ENCODE measurements around the gene DRAXIN. TPM values are rescaled to one million over a fixed set of nuclear protein-coding genes. Genes with fewer than 3 reads are reported as not detected.

DRAXIN gene
- polyA plus RNA-seq, 1 of the 3 experiments (the other 2 are of a cell fraction) = 0.97 TPM

GRCh38 chr1:11695861-11696260, 4.4 kb downstream of the DRAXIN start:
- WGBS (ENCODE audit: low lambda C conversion rate) = 90% methylated on average over 6 of the region's 6 CpGs
- no peak overlapping the region for H3K4me3 ChIP-seq (ENCODE audit: low read depth in 2 of 2, low read length in 1 of 2)
- no peaks in the 10 kb centered on the region for H3K79me2 ChIP-seq (ENCODE audit: insufficient read depth)
- no peak for DNase-seq
- CTCF ChIA-PET = interaction anchor here (0.6 to 2.7 kb wide), 4 partner anchors 13 to 278 kb away, joined by 3 to 16 read pairs (median 11); partner anchors contain the start of gene FBXO6
- H3K27me3 ChIP-seq (ENCODE audit: insufficient read depth) = peaks cover 5% of the 10 kb centered on the region
- no peak overlapping the region for H3K4me2 ChIP-seq
- TF ChIP-seq CHD2 (IDR thresholded peaks at IDR 0.05; ENCODE audit: low read length, partially characterized antibody) (no peak), RXRA (IDR thresholded peaks at IDR 0.05; ENCODE audit: borderline replicate concordance, low read depth) (no peak), MXI1 (IDR thresholded peaks at IDR 0.05; ENCODE audit: low read depth, low read length) (no peak), MAX (IDR thresholded peaks at IDR 0.05; ENCODE audit: low read depth) (no peak), IRF3 (IDR thresholded peaks at IDR 0.05; ENCODE audit: low read depth, low read length) (no peak), EZH2phosphoT487 (IDR thresholded peaks at IDR 0.05; ENCODE audit: borderline replicate concordance, low read depth) (no peak)
- H3K9me2 ChIP-seq = no peaks in the 10 kb centered on the region
- no peaks in the 10 kb centered on the region for H3K9me3 ChIP-seq
- H3F3A ChIP-seq (replicated peaks; ENCODE audit: insufficient read depth) = peaks cover 10% of the 10 kb centered on the region
- POLR2A ChIA-PET = interaction anchor here (0.6 kb wide), 1 partner anchor 15 kb away, joined by 3 read pairs; no protein-coding TSS in a partner anchor
- H3K27ac ChIP-seq (ENCODE audit: low read depth in 2 of 2, low read length in 1 of 2) = no peak overlapping the region
- no peak overlapping the region for H2AFZ ChIP-seq (ENCODE audit: low read depth)
- H3K4me1 ChIP-seq (ENCODE audit: control insufficient read depth in 1 of 2, insufficient read depth in 2 of 2, low read depth in 1 of 2, low read length in 1 of 2) = peaks cover under 1 to 8% of the 10 kb centered on the region in 2 experiments; a peak in 2 of 4 replicates
- 0 out of 2 replicates have a peak, but pooled peaks cover 5% of the 10 kb centered on the region for H4K20me1 ChIP-seq (ENCODE audit: insufficient read depth)
- H3K9ac ChIP-seq = no peak overlapping the region
- H3K36me3 ChIP-seq (replicated peaks in 1 of 2; ENCODE audit: control insufficient read depth in 1 of 2, insufficient read depth in 2 of 2, low read length in 1 of 2) = no peaks in the 10 kb centered on the region

- no peak for DNase-seq
- no peaks in the 10 kb centered on the region; the same call in 1 of the 2 replicates for H3K27me3 ChIP-seq (ENCODE audit: insufficient read depth)
- no peak overlapping the region for H2AFZ ChIP-seq (ENCODE audit: low read depth)
- WGBS (ENCODE audit: low lambda C conversion rate) = 67% methylated on average over 6 of the region's 8 CpGs
- no peak overlapping the region for H3K4me3 ChIP-seq (ENCODE audit: low read depth in 2 of 2, low read length in 1 of 2)
- H3K4me1 ChIP-seq (ENCODE audit: control insufficient read depth in 1 of 2, insufficient read depth in 2 of 2, low read depth in 1 of 2, low read length in 1 of 2) = peaks cover 8 to 9% of the 10 kb centered on the region in 2 experiments; a peak in 2 of 4 replicates
- no peak overlapping the region for H3K27ac ChIP-seq (ENCODE audit: low read depth in 2 of 2, low read length in 1 of 2)
- no peaks in the 10 kb centered on the region for H3K79me2 ChIP-seq (ENCODE audit: insufficient read depth)
- H3K9ac ChIP-seq = no peak overlapping the region
- no peaks in the 10 kb centered on the region for H3K36me3 ChIP-seq (replicated peaks in 1 of 2; ENCODE audit: control insufficient read depth in 1 of 2, insufficient read depth in 2 of 2, low read length in 1 of 2)
- H3F3A ChIP-seq (replicated peaks; ENCODE audit: insufficient read depth) = peaks cover 10% of the 10 kb centered on the region
- H4K20me1 ChIP-seq (ENCODE audit: insufficient read depth) = 0 out of 2 replicates have a peak, but pooled peaks cover 5% of the 10 kb centered on the region
- TF ChIP-seq RFX5 (IDR thresholded peaks at IDR 0.05; ENCODE audit: low read length) = no peak
- TF ChIP-seq, protein P1, sequence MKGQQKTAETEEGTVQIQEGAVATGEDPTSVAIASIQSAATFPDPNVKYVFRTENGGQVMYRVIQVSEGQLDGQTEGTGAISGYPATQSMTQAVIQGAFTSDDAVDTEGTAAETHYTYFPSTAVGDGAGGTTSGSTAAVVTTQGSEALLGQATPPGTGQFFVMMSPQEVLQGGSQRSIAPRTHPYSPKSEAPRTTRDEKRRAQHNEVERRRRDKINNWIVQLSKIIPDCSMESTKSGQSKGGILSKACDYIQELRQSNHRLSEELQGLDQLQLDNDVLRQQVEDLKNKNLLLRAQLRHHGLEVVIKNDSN (IDR thresholded peaks at IDR 0.05; ENCODE audit: borderline replicate concordance, low read depth) = no peak
- TF ChIP-seq PBX3 (IDR thresholded peaks at IDR 0.05) = no peak
- TF ChIP-seq JUND (IDR thresholded peaks at IDR 0.05) = no peak
- no peak for TF ChIP-seq SMC3 (IDR thresholded peaks at IDR 0.05; ENCODE audit: low read depth, low read length)
- no peak for TF ChIP-seq RAD21 (IDR thresholded peaks at IDR 0.05; ENCODE audit: low read length)
- TF ChIP-seq MAX (IDR thresholded peaks at IDR 0.05; ENCODE audit: low read depth) = no peak
- TF ChIP-seq NFIC (IDR thresholded peaks at IDR 0.05; ENCODE audit: borderline replicate concordance) = no peak
- TF ChIP-seq EZH2phosphoT487 (IDR thresholded peaks at IDR 0.05; ENCODE audit: borderline replicate concordance, low read depth) = no peak
- TF ChIP-seq, protein P2, sequence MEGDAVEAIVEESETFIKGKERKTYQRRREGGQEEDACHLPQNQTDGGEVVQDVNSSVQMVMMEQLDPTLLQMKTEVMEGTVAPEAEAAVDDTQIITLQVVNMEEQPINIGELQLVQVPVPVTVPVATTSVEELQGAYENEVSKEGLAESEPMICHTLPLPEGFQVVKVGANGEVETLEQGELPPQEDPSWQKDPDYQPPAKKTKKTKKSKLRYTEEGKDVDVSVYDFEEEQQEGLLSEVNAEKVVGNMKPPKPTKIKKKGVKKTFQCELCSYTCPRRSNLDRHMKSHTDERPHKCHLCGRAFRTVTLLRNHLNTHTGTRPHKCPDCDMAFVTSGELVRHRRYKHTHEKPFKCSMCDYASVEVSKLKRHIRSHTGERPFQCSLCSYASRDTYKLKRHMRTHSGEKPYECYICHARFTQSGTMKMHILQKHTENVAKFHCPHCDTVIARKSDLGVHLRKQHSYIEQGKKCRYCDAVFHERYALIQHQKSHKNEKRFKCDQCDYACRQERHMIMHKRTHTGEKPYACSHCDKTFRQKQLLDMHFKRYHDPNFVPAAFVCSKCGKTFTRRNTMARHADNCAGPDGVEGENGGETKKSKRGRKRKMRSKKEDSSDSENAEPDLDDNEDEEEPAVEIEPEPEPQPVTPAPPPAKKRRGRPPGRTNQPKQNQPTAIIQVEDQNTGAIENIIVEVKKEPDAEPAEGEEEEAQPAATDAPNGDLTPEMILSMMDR (IDR thresholded peaks at IDR 0.05) = no peak
- no peak for TF ChIP-seq RXRA (IDR thresholded peaks at IDR 0.05; ENCODE audit: borderline replicate concordance, low read depth)
- TF ChIP-seq EP300 (IDR thresholded peaks at IDR 0.05; ENCODE audit: borderline replicate concordance in 1 of 2, low read depth in 1 of 2, low read length in 1 of 2) = no peak
- H3K9me2 ChIP-seq = no peaks in the 10 kb centered on the region
- ChIA-PET CTCF (interaction anchor here (1.2 to 2.0 kb wide), 5 partner anchors 10 to 23 kb away, joined by 3 to 10 read pairs (median 4); no protein-coding TSS in a partner anchor), POLR2A (interaction anchor here (0.9 kb wide), 1 partner anchor 13 kb away, joined by 3 read pairs; no protein-coding TSS in a partner anchor)
- no peaks in the 10 kb centered on the region for H3K9me3 ChIP-seq
- no peak overlapping the region for H3K4me2 ChIP-seq
Measured at GRCh38 chr1:11697188-11697892, 5.8 kb downstream of the DRAXIN start.

Data from SK-N-SH (cell line).